Activated T-helper 2 cell treated with anti-CD3 and anti-CD28 coated beads, Interferon-gamma antibody, Interleukin-2, Interleukin-4, amounts not matched to agents 10 μg/mL and 5 μg/mL and 100 μg/mL, durations not matched to agents 14 hours and 24 hours and 36 hours (primary cell): ENCODE measurements around the gene ITSN1. TPM values are rescaled to one million over a fixed set of nuclear protein-coding genes. Genes with fewer than 3 reads are reported as not detected.

Experiments used
- DNase-seq: peaks from one replicate; pipeline ENCODE4 v3.0.0; 2021; ENCODE audit warnings: low spot score
- H3K27ac Mint-ChIP-seq: one replicate; pipeline ENCODE4 v1.8.0; 2021; ENCODE audit warnings: mixed read lengths
- H3K27me3 Mint-ChIP-seq: one replicate; pipeline ENCODE4 v1.8.0; 2021; ENCODE audit warnings: low read depth, mixed read lengths
- H3K36me3 Mint-ChIP-seq: one replicate; pipeline ENCODE4 v1.8.0; 2021; ENCODE audit warnings: low read depth, mixed read lengths
- H3K4me1 Mint-ChIP-seq: one replicate; pipeline ENCODE4 v1.8.0; 2021; ENCODE audit warnings: low read depth, mixed read lengths
- H3K4me3 Mint-ChIP-seq: one replicate; pipeline ENCODE4 v1.8.0; 2021; ENCODE audit warnings: low read depth, mild to moderate bottlenecking, moderate library complexity, mixed read lengths
- H3K9me3 Mint-ChIP-seq: one replicate; pipeline ENCODE4 v1.8.0; 2021; ENCODE audit warnings: mixed read lengths
- intact Hi-C: fragments of 100-400 bp; cut with micrococcal nuclease; formaldehyde crosslinking; loops from one replicate; pipeline ENCODE4 v1.15.1; 2023
- total RNA-seq: library from RNA; stranded (reverse); gene quantifications from 2 replicates; pipeline ENCODE4 v1.2.3, GENCODE V29; 2022

Gene ITSN1
- total RNA-seq, 1 donor from 2014 or later: 5.9 TPM

DNA sequence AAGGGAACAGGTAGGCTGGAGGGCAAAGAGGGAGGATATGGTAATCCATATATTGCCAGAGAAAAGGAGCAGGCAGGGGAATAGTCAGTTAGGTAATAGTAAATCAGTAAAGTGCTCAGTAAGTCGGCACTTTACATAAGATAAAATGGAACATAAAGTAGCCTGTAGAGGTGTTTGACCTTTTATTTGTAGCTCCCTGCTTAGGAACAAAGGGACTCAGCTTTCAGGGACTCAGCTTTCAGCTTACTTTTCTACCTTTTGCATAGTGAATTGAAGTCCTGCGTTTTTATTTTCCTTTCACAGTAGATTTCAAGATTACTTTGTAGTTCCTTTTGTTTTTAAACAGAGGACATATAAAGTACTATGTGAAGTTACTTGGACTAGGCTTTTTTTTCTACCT, 87.3 kb downstream of the ITSN1 start:
- Mint-ChIP-seq H3K4me3 (no peak overlapping the region), H3K36me3 (no peaks in the 10 kb centered on the region), H3K27ac (no peak overlapping the region), H3K9me3 (no peaks in the 10 kb centered on the region), H3K4me1 (no peaks in the 10 kb centered on the region), H3K27me3 (no peaks in the 10 kb centered on the region)
- no peak for DNase-seq
- intact Hi-C loops: no loop called here

DNA sequence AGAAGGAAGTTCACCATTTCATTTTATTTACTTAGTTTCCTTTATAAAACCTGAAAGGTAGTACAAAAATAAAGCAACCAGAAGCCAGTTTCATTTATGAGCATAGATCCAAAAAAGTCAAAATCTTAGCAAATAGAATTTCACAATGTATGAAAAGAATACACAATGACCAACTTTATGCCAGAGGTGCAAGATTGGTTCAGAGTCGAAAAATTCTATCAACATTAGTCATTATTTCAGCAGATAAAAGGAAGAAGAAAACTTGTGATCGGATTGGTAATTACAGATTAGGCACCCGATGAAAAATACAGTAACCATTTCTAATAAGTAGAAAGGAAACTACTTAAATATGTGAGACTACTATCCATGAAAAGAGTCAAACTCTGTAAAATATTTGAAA, 89.1 kb downstream of the ITSN1 start:
- Mint-ChIP-seq H3K36me3 (no peaks in the 10 kb centered on the region), H3K27me3 (no peaks in the 10 kb centered on the region), H3K27ac (no peak overlapping the region), H3K9me3 (no peaks in the 10 kb centered on the region), H3K4me3 (no peak overlapping the region), H3K4me1 (no peaks in the 10 kb centered on the region)
- intact Hi-C loops: no loop called here
- no peak for DNase-seq

DNA sequence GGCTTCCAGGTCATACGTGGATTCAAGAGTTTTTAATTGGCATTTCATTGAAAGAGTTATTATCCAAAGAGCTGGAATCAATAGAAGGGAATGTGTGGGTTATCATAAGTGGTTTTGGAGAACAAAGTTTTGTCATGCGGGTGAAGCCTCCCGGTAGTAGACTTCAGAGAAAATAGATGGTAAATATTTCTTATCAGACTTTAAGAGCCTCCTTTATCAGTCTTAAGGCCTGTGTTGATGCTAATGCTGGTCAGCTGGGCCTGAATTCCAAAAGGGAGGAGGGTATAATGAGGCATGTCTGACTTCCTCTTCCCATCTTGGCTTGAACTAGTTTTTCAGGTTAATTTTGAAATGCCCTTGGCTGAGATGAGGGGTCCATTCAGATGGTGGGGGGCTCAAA, 89.7 kb downstream of the ITSN1 start:
- Mint-ChIP-seq H3K36me3 (no peaks in the 10 kb centered on the region), H3K27ac (no peak overlapping the region), H3K4me3 (no peak overlapping the region), H3K9me3 (no peaks in the 10 kb centered on the region), H3K4me1 (no peaks in the 10 kb centered on the region), H3K27me3 (no peaks in the 10 kb centered on the region)
- intact Hi-C loops: no loop called here
- no peak for DNase-seq

DNA sequence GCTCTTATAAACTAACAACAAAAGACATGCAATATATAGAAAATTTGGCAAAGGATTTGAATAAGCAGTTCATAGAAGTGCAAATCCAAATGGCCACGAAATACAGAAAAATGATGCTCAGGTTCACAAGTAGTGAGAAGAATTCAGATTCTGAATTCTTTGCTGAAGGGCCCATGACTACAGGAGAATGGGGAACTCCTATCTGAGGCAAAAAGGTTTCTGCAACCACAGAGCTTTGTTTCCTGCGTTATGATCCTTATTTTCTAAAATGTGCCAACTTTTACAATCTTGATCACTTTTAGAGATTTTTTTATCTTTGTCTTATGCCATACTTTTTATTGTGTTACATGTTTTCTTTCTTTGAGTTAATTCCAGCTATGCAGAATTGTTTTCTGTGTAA, 91.3 kb downstream of the ITSN1 start:
- intact Hi-C loops: no loop called here

DNA sequence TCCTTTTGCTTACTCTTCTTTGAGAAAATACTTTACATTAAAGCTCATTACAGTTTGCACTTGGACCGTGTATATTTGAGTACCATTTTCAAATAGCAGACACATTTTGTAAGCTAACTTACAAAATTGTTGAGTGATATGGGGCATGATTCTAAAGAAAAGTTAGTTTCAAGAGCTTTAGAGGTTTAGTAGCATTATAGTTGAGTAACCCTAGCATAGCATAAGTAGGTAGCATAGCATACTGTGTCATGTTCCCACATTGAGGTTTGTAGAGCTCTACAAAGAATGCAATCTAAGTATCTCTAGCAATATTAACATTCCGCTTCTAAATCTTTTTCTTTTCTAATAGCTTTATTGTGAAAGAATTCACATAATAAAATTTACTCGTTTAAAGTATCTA, 92.0 kb downstream of the ITSN1 start:
- Mint-ChIP-seq H3K4me3 (no peak overlapping the region), H3K27me3 (no peaks in the 10 kb centered on the region), H3K9me3 (no peaks in the 10 kb centered on the region), H3K36me3 (no peaks in the 10 kb centered on the region), H3K27ac (no peak overlapping the region), H3K4me1 (no peaks in the 10 kb centered on the region)
- DNase-seq: no peak
- intact Hi-C loops: no loop called here

More for the DNA sequence above, 91.3 kb downstream of the ITSN1 start:
- H3K4me3 Mint-ChIP-seq: no peak overlapping the region
- no peak overlapping the region for H3K27ac Mint-ChIP-seq
- no peaks in the 10 kb centered on the region for H3K27me3 Mint-ChIP-seq
- no peaks in the 10 kb centered on the region for H3K36me3 Mint-ChIP-seq
- no peak for DNase-seq
- H3K4me1 Mint-ChIP-seq: no peaks in the 10 kb centered on the region
- no peaks in the 10 kb centered on the region for H3K9me3 Mint-ChIP-seq

DNA sequence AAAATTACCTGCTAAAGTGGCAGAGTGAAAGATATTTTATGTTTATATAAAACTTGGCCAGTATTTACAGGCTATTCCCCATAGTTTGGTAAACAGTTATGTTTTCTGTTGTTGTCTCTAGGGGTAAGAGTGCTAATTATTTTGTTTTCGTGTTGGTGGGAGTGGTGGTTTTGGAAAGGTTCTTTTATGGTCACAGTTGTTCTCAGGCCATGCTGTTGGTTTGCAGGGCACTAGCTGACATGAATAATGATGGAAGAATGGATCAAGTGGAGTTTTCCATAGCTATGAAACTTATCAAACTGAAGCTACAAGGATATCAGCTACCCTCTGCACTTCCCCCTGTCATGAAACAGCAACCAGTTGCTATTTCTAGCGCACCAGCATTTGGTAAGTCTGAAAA, 92.5 kb downstream of the ITSN1 start:
- intact Hi-C loops: no loop called here
- no peak for DNase-seq
- H3K36me3 Mint-ChIP-seq: no peaks in the 10 kb centered on the region
- H3K4me1 Mint-ChIP-seq: no peaks in the 10 kb centered on the region
- H3K27ac Mint-ChIP-seq: no peak overlapping the region
- H3K4me3 Mint-ChIP-seq: no peak overlapping the region
- H3K9me3 Mint-ChIP-seq: no peaks in the 10 kb centered on the region
- H3K27me3 Mint-ChIP-seq: no peaks in the 10 kb centered on the region

DNA sequence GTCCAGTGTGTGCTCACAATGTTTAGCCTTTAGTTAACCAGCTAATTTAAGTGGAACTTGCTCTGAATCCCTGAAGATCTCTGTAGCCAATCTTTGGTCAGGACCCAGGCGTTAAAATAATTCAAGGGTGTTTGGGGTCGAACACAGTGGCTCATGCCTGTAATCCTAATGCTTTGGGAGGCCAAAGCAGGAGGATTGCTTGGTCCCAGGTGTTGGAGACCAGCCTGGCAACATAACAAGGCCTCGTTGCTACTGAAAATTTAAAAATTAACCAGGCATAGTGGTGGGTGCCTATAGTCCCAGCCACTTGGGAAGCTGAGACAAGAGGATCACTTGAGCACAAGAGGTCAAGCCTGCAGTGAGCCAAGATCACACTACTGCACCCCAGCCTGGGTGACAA, 94.3 kb downstream of the ITSN1 start:
- Mint-ChIP-seq H3K4me3 (no peak overlapping the region), H3K36me3 (no peaks in the 10 kb centered on the region), H3K9me3 (no peaks in the 10 kb centered on the region), H3K4me1 (no peaks in the 10 kb centered on the region), H3K27me3 (no peaks in the 10 kb centered on the region), H3K27ac (no peak overlapping the region)
- DNase-seq: no peak
- intact Hi-C loops: no loop called here

DNA sequence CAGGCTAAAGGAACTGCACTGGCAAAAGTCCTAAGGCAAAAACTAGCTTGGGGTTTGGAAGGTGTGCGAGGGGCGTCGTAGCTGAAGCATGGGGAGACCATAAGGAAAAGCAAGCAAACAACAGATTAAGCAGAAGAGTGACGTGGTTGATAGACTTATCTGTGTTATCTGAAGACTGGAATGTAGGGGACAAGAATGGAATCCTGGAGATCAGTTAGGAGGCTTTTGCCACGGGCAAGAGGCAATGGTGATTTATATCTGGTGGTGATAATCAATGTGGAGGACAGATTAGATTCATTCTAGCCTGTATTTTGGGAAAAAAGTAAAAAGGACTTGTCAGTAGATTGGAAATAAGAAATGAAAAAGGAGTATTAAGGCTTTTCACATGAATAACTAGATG, 97.4 kb downstream of the ITSN1 start:
- no peak overlapping the region for H3K4me3 Mint-ChIP-seq

DNA sequence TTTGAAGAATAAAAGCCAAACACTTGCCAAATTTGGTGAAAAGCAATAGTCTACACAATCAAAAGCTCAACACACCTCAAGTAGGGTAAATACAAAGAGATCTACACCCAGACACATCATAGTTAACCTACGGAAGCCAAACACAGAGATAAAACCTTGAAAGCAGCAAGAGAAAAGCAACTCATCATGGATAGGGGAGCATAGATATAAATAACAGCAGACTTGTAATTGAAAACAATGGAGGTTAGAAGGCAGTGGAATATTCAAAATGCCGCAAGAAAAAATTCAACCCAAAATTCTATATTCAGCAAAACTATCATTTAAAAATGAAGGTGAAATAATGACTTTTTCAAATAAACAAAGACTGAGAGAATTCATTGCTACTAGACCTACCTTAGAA, 105.1 kb downstream of the ITSN1 start:
- H3K4me3 Mint-ChIP-seq: no peak overlapping the region
- H3K27ac Mint-ChIP-seq: no peak overlapping the region
- no peak for DNase-seq
- intact Hi-C loops: no loop called here
- peaks cover 20% of the 10 kb centered on the region for H3K9me3 Mint-ChIP-seq
- no peaks in the 10 kb centered on the region for H3K36me3 Mint-ChIP-seq
- no peaks in the 10 kb centered on the region for H3K4me1 Mint-ChIP-seq
- peaks cover 7% of the 10 kb centered on the region for H3K27me3 Mint-ChIP-seq

More for the DNA sequence above, 97.4 kb downstream of the ITSN1 start:
- Mint-ChIP-seq H3K27ac (no peak overlapping the region), H3K27me3 (peaks cover 7% of the 10 kb centered on the region), H3K4me1 (no peaks in the 10 kb centered on the region), H3K9me3 (no peaks in the 10 kb centered on the region), H3K36me3 (no peaks in the 10 kb centered on the region)
- intact Hi-C loops: no loop called here
- DNase-seq: no peak

DNA sequence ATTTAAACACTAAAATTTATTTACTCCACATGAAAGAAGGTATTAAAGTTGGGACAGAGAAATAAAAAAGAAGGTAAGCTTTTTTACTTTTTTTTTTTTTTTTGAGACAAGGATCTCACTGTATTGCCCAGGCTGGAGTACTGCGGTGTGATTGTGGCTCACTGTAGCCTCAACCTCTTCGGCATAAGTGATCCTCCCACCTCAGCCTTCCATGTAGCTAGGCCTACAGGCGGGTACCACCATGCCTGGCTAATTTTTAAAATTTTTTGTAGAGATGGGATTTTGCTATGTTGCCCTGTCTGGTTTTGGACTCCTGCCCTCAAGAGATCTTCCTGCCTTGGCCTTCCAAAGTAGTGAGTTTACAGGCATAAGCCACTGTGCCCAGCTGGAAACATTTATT, 106.6 kb downstream of the ITSN1 start:
- Mint-ChIP-seq H3K4me3 (no peak overlapping the region), H3K4me1 (no peaks in the 10 kb centered on the region), H3K36me3 (no peaks in the 10 kb centered on the region), H3K27ac (no peak overlapping the region), H3K9me3 (peaks cover 20% of the 10 kb centered on the region), H3K27me3 (peaks cover 4% of the 10 kb centered on the region)
- intact Hi-C loops: no loop called here
- DNase-seq: no peak

DNA sequence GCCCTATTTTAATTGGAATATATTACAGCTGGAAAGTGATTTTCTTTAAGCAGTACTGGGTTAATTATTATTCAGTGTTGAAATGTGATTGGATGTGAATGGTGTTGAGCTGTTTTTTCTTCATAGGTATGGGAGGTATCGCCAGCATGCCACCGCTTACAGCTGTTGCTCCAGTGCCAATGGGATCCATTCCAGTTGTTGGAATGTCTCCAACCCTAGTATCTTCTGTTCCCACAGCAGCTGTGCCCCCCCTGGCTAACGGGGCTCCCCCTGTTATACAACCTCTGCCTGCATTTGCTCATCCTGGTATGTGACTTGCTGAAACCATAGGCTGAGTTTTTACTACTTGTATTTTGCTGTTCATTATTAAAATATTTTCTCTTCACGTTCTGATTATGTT, 107.7 kb downstream of the ITSN1 start:
- Mint-ChIP-seq H3K4me3 (no peak overlapping the region), H3K27me3 (peaks cover 1% of the 10 kb centered on the region), H3K36me3 (no peaks in the 10 kb centered on the region), H3K27ac (no peak overlapping the region), H3K4me1 (no peaks in the 10 kb centered on the region), H3K9me3 (peaks cover 20% of the 10 kb centered on the region)
- no peak for DNase-seq
- intact Hi-C loops: no loop called here

DNA sequence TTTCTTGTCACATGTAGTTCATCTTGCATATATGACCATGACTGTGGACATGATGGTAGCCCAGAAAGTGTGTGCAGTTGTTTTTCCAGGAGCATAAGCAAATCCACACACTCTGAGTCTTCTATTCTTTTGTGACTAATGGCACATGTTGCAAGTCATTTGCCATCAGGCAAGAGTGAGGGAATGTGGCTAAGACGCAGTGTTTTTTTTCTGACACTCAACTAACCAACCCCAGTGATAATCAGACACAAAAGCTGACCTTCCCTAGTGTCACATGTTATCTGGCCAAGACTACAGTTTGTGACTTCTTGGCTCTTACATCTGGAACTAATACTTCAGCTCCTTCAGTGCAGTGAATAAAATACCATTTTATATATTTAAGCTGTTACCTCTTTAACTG, 108.8 kb downstream of the ITSN1 start:
- Mint-ChIP-seq H3K9me3 (peaks cover 16% of the 10 kb centered on the region), H3K4me3 (no peak overlapping the region), H3K27me3 (peaks cover 1% of the 10 kb centered on the region), H3K36me3 (no peaks in the 10 kb centered on the region), H3K27ac (no peak overlapping the region), H3K4me1 (no peaks in the 10 kb centered on the region)
- intact Hi-C loops: no loop called here
- DNase-seq: no peak

DNA sequence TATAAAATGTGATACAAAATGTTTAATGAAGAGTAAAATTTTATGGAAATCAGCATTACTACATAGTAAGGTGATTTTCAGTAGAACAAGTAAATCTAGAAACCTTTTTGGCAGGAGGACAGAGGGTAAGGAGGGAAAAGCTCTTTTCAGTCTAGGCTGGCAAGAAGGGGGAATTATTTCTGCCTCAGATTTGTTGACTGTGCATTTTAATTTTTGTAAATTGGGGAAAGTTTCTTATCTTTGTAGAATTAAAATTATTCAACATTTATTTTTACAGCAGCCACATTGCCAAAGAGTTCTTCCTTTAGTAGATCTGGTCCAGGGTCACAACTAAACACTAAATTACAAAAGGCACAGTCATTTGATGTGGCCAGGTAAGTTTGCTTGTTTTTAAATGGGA, 109.2 kb downstream of the ITSN1 start:
- intact Hi-C loops: no loop called here

DNA sequence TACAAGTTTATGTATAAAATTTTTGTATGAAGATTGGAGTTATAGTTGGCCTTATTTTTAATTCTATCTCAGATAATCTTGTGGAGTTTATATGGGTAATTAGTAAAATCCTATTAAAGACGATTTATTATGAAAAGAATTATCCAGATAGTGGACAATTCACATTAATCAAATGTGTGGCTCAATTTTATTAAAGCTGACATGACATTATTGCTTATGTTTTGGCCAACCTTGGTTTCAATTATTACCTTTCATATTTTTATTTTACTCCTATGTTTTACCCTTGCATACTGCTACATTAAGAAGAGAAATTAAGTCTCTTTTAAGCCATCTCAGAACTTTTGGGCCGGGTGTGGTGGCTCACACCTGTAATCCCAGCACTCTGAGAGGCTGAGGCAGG, 110.0 kb downstream of the ITSN1 start:
- DNase-seq: no peak
- Mint-ChIP-seq H3K4me3 (no peak overlapping the region), H3K9me3 (peaks cover 7% of the 10 kb centered on the region), H3K4me1 (no peaks in the 10 kb centered on the region), H3K36me3 (no peaks in the 10 kb centered on the region), H3K27ac (no peak overlapping the region), H3K27me3 (peaks cover 1% of the 10 kb centered on the region)
- intact Hi-C loops: no loop called here

More for the DNA sequence above, 109.2 kb downstream of the ITSN1 start:
- Mint-ChIP-seq H3K27me3 (peaks cover 1% of the 10 kb centered on the region), H3K4me1 (no peaks in the 10 kb centered on the region), H3K9me3 (peaks cover 12% of the 10 kb centered on the region), H3K27ac (no peak overlapping the region), H3K4me3 (no peak overlapping the region), H3K36me3 (no peaks in the 10 kb centered on the region)
- DNase-seq: no peak
